ENCODE measurements around the gene ADAMTS2.

DNA sequence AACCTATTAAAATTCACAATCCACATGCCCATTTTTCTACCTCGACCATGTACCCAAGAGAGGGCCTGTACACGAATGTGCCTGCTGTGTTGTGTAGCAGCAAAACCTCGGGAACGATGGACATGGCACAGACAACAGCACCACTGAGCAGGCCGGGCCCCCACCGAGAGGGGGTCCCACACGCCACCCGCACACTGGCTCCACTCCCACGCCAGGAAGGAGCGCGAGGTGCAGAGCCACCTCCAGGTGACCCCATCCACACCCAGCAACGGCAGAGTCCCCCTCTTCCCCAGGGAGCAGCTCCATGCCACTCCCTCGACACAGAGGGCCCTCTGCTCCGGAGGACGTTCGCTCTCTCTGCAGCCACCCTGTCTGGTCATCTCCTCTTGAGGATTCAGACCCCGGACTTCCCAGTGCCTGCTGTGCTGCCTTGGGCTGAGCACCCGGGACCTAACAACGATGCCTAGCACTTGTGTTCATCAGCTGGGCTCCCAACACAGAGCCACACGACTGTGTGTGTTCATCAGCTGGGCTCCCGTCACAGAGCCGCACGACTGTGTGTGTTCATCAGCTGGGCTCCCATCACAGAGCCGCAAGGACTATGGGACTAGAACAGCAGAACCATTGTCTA is 25.3 kb upstream of the ADAMTS2 start:
- TF ChIP-seq, protein P1, sequence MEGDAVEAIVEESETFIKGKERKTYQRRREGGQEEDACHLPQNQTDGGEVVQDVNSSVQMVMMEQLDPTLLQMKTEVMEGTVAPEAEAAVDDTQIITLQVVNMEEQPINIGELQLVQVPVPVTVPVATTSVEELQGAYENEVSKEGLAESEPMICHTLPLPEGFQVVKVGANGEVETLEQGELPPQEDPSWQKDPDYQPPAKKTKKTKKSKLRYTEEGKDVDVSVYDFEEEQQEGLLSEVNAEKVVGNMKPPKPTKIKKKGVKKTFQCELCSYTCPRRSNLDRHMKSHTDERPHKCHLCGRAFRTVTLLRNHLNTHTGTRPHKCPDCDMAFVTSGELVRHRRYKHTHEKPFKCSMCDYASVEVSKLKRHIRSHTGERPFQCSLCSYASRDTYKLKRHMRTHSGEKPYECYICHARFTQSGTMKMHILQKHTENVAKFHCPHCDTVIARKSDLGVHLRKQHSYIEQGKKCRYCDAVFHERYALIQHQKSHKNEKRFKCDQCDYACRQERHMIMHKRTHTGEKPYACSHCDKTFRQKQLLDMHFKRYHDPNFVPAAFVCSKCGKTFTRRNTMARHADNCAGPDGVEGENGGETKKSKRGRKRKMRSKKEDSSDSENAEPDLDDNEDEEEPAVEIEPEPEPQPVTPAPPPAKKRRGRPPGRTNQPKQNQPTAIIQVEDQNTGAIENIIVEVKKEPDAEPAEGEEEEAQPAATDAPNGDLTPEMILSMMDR (IDR thresholded peaks at IDR 0.05), result no peak
- TF ChIP-seq POLR2A (IDR thresholded peaks at IDR 0.05), result no peak
